GM18870 (cell line): ENCODE data around the gene ANKS6.

Source experiments
- ATAC-seq: cut with Tn5 transposase; IDR thresholded peaks from one replicate; pipeline ENCODE4 v1.9.1; 2021; ENCODE audit warnings: moderate library complexity; ENCODE audit not compliant: unreplicated experiment

The ANKS6 gene

GRCh38 chr9:98796364-98797101, at the start of gene ANKS6:
ANKS6 (minus strand) TSS chr9:98796555; CDS start chr9:98796491, 64 bp downstream.
- no peak for ATAC-seq

GRCh38 chr9:98846081-98846480, 49.7 kb upstream of the ANKS6 start:
- no peak for ATAC-seq

- ATAC-seq, result no peak
Observed at GRCh38 chr9:98842510-98842909, 46.2 kb upstream of the ANKS6 start.

GRCh38 chr9:98839724-98840123, 43.4 kb upstream of the ANKS6 start:
- no peak for ATAC-seq

- ATAC-seq, result no peak
Observed at GRCh38 chr9:98838868-98839565, 42.7 kb upstream of the ANKS6 start.

- no peak for ATAC-seq
Observed at GRCh38 chr9:98838155-98838867, 42.0 kb upstream of the ANKS6 start.

- no peak for ATAC-seq
Observed at GRCh38 chr9:98837516-98837915, 41.2 kb upstream of the ANKS6 start.

GRCh38 chr9:98836206-98836605, 39.9 kb upstream of the ANKS6 start:
- no peak for ATAC-seq

- ATAC-seq, result no peak
Observed at GRCh38 chr9:98834386-98834785, 38.0 kb upstream of the ANKS6 start.

- ATAC-seq, result no peak
Observed at GRCh38 chr9:98833090-98833956, 37.0 kb upstream of the ANKS6 start.

GRCh38 chr9:98832768-98833089, 36.4 kb upstream of the ANKS6 start:
- no peak for ATAC-seq

GRCh38 chr9:98831696-98832095, 35.3 kb upstream of the ANKS6 start:
- ATAC-seq, result no peak

GRCh38 chr9:98830554-98830953, 34.2 kb upstream of the ANKS6 start:
- ATAC-seq, result no peak

- ATAC-seq, result no peak
Observed at GRCh38 chr9:98829766-98830165, 33.4 kb upstream of the ANKS6 start.

GRCh38 chr9:98826716-98827115, 30.4 kb upstream of the ANKS6 start:
- no peak for ATAC-seq

- no peak for ATAC-seq
Observed at GRCh38 chr9:98825414-98825813, 29.1 kb upstream of the ANKS6 start.

- ATAC-seq, result no peak
Observed at GRCh38 chr9:98823666-98824334, 27.4 kb upstream of the ANKS6 start.

GRCh38 chr9:98822661-98823060, 26.3 kb upstream of the ANKS6 start:
- ATAC-seq, result no peak

- ATAC-seq, result no peak
Observed at GRCh38 chr9:98821831-98822230, 25.5 kb upstream of the ANKS6 start.

GRCh38 chr9:98819231-98819630, 22.9 kb upstream of the ANKS6 start:
- ATAC-seq, result no peak

GRCh38 chr9:98818764-98819163, 22.4 kb upstream of the ANKS6 start:
- no peak for ATAC-seq
